ENCODE results near the gene OLFML1.

Gene OLFML1

GRCh38 chr11:7480113-7480512 is 5.2 kb upstream of the OLFML1 start:
- no peak for DNase-seq (ENCODE audit: low read depth)

- DNase-seq (ENCODE audit: low read depth), result no peak
Observed at GRCh38 chr11:7484131-7484530, 1.2 kb upstream of the OLFML1 start.

GRCh38 chr11:7484645-7485044 is 661 bp upstream of the OLFML1 start:
- no peak for DNase-seq (ENCODE audit: low read depth)

GRCh38 chr11:7486098-7486780 is 933 bp downstream of the OLFML1 start:
- no peak for DNase-seq (ENCODE audit: low read depth)

GRCh38 chr11:7486781-7487140 is 1.5 kb downstream of the OLFML1 start:
- no peak for DNase-seq (ENCODE audit: low read depth)

- no peak for DNase-seq (ENCODE audit: low read depth)
Observed at GRCh38 chr11:7487360-7487759, 2.1 kb downstream of the OLFML1 start.

GRCh38 chr11:7488681-7489080 is 3.4 kb downstream of the OLFML1 start:
- no peak for DNase-seq (ENCODE audit: low read depth)

- DNase-seq (ENCODE audit: low read depth), result no peak
Observed at GRCh38 chr11:7489376-7489775, 4.1 kb downstream of the OLFML1 start.

GRCh38 chr11:7490054-7490453 is 4.7 kb downstream of the OLFML1 start:
- no peak for DNase-seq (ENCODE audit: low read depth)

GRCh38 chr11:7490535-7490934 is 5.2 kb downstream of the OLFML1 start:
- no peak for DNase-seq (ENCODE audit: low read depth)

GRCh38 chr11:7492253-7492652 is 6.9 kb downstream of the OLFML1 start:
- no peak for DNase-seq (ENCODE audit: low read depth)

GRCh38 chr11:7493670-7494069 is 8.4 kb downstream of the OLFML1 start:
- no peak for DNase-seq (ENCODE audit: low read depth)

- no peak for DNase-seq (ENCODE audit: low read depth)
Observed at GRCh38 chr11:7494086-7494745, 8.9 kb downstream of the OLFML1 start.

- DNase-seq (ENCODE audit: low read depth), result no peak
Observed at GRCh38 chr11:7495882-7496551, 10.7 kb downstream of the OLFML1 start.

- DNase-seq (ENCODE audit: low read depth), result no peak
Observed at GRCh38 chr11:7498193-7498592, 12.9 kb downstream of the OLFML1 start.

GRCh38 chr11:7499081-7499480 is 13.8 kb downstream of the OLFML1 start:
- DNase-seq (ENCODE audit: low read depth), result no peak

GRCh38 chr11:7500251-7500650 is 14.9 kb downstream of the OLFML1 start:
- no peak for DNase-seq (ENCODE audit: low read depth)

GRCh38 chr11:7501251-7501650 is 15.9 kb downstream of the OLFML1 start:
- no peak for DNase-seq (ENCODE audit: low read depth)

GRCh38 chr11:7501894-7502293 is 16.6 kb downstream of the OLFML1 start:
- no peak for DNase-seq (ENCODE audit: low read depth)

GRCh38 chr11:7506243-7506642 is 20.9 kb downstream of the OLFML1 start:
- DNase-seq (ENCODE audit: low read depth), result no peak

GRCh38 chr11:7508087-7508486 is 22.8 kb downstream of the OLFML1 start:
- DNase-seq (ENCODE audit: low read depth), result no peak

GRCh38 chr11:7509966-7510365 is 24.7 kb downstream of the OLFML1 start:
- DNase-seq (ENCODE audit: low read depth), result no peak

- no peak for DNase-seq (ENCODE audit: low read depth)
Observed at GRCh38 chr11:7511401-7511800, 26.1 kb downstream of the OLFML1 start.

Data from non-pigmented ciliary epithelial cell (primary cell).